ENCODE data around the gene CNOT3.

Gene CNOT3

GRCh38 chr19:54141356-54141755 lies 3.8 kb downstream of the CNOT3 start:
- no peak for TF ChIP-seq CTCF (IDR thresholded peaks at IDR 0.05; ENCODE audit: insufficient read depth, low read length, poor library complexity, severe bottlenecking)
- TF ChIP-seq EZH2phosphoT487 (conservative IDR thresholded peaks at IDR 0.05; ENCODE audit: low read length): no peak
- Histone ChIP-seq H3K9ac (ENCODE audit: low read length) (no peak overlapping the region), H3K9me3 (ENCODE audit: insufficient read depth, low read length) (no peaks in the 10 kb centered on the region), H3K9me2 (replicated peaks; ENCODE audit: insufficient read depth, low read length) (no peaks in the 10 kb centered on the region), H2AFZ (ENCODE audit: low read depth, low read length, severe bottlenecking) (no peak overlapping the region), H3F3A (ENCODE audit: insufficient read depth) (no peaks in the 10 kb centered on the region), H4K20me1 (ENCODE audit: low read depth, low read length) (no peaks in the 10 kb centered on the region; the same call in 1 of the 2 replicates), H3K27me3 (ENCODE audit: low read length) (no peaks in the 10 kb centered on the region), H3K27ac (ENCODE audit: low read depth, low read length) (no peak overlapping the region), H3K4me2 (ENCODE audit: low read depth, low read length, poor library complexity, severe bottlenecking) (no peak overlapping the region), H3K79me2 (ENCODE audit: insufficient read depth, low read length) (peaks cover 50% of the 10 kb centered on the region), H3K4me3 (ENCODE audit: insufficient read depth, low read length, poor library complexity, severe bottlenecking) (no peak overlapping the region), H3K36me3 (ENCODE audit: low read length) (peaks cover 3% of the 10 kb centered on the region; the same call in 1 of the 2 replicates)

- Histone ChIP-seq H3K9me3 (ENCODE audit: insufficient read depth, low read length) (no peaks in the 10 kb centered on the region), H3K9ac (ENCODE audit: low read length) (no peak overlapping the region), H3K4me2 (ENCODE audit: low read depth, low read length, poor library complexity, severe bottlenecking) (no peak overlapping the region), H3K4me3 (ENCODE audit: insufficient read depth, low read length, poor library complexity, severe bottlenecking) (no peak overlapping the region), H3K27me3 (ENCODE audit: low read length) (no peaks in the 10 kb centered on the region), H3K36me3 (ENCODE audit: low read length) (peaks cover 3% of the 10 kb centered on the region; the same call in 1 of the 2 replicates), H3K27ac (ENCODE audit: low read depth, low read length) (no peak overlapping the region), H2AFZ (ENCODE audit: low read depth, low read length, severe bottlenecking) (no peak overlapping the region), H3F3A (ENCODE audit: insufficient read depth) (no peaks in the 10 kb centered on the region), H3K79me2 (ENCODE audit: insufficient read depth, low read length) (peaks cover 50% of the 10 kb centered on the region), H3K9me2 (replicated peaks; ENCODE audit: insufficient read depth, low read length) (no peaks in the 10 kb centered on the region), H4K20me1 (ENCODE audit: low read depth, low read length) (no peaks in the 10 kb centered on the region; the same call in 1 of the 2 replicates)
- no peak for TF ChIP-seq CTCF (IDR thresholded peaks at IDR 0.05; ENCODE audit: insufficient read depth, low read length, poor library complexity, severe bottlenecking)
- TF ChIP-seq EZH2phosphoT487 (conservative IDR thresholded peaks at IDR 0.05; ENCODE audit: low read length): no peak
Measured at GRCh38 chr19:54142166-54142780, 4.7 kb downstream of the CNOT3 start.

- Histone ChIP-seq H3K36me3 (ENCODE audit: low read length) (peaks cover 3% of the 10 kb centered on the region; the same call in 1 of the 2 replicates), H3K9me3 (ENCODE audit: insufficient read depth, low read length) (no peaks in the 10 kb centered on the region), H3K79me2 (ENCODE audit: insufficient read depth, low read length) (peaks cover 21% of the 10 kb centered on the region), H3K9ac (ENCODE audit: low read length) (no peak overlapping the region), H3K27ac (ENCODE audit: low read depth, low read length) (no peak overlapping the region), H2AFZ (ENCODE audit: low read depth, low read length, severe bottlenecking) (no peak overlapping the region), H4K20me1 (ENCODE audit: low read depth, low read length) (no peaks in the 10 kb centered on the region; the same call in 1 of the 2 replicates), H3K4me3 (ENCODE audit: insufficient read depth, low read length, poor library complexity, severe bottlenecking) (no peak overlapping the region), H3F3A (ENCODE audit: insufficient read depth) (no peaks in the 10 kb centered on the region), H3K4me2 (ENCODE audit: low read depth, low read length, poor library complexity, severe bottlenecking) (no peak overlapping the region), H3K9me2 (replicated peaks; ENCODE audit: insufficient read depth, low read length) (no peaks in the 10 kb centered on the region), H3K27me3 (ENCODE audit: low read length) (no peaks in the 10 kb centered on the region)
- no peak for TF ChIP-seq EZH2phosphoT487 (conservative IDR thresholded peaks at IDR 0.05; ENCODE audit: low read length)
- TF ChIP-seq CTCF (IDR thresholded peaks at IDR 0.05; ENCODE audit: insufficient read depth, low read length, poor library complexity, severe bottlenecking): no peak
Measured at GRCh38 chr19:54145541-54146158, 8.1 kb downstream of the CNOT3 start.

All from SU-DHL-6 (cell line).